GM19463 (cell line): ENCODE results near the gene VSNL1.

Experiments used
- ATAC-seq: cut with Tn5 transposase; IDR thresholded peaks from one replicate; pipeline ENCODE4 v1.9.1; 2021; ENCODE audit warnings: mild to moderate bottlenecking, moderate library complexity; ENCODE audit not compliant: unreplicated experiment

The VSNL1 gene

GRCh38 chr2:17643031-17643615 is 102.6 kb downstream of the VSNL1 start:
- peak; percentile 56 for ATAC-seq

GRCh38 chr2:17644997-17645720 is 104.7 kb downstream of the VSNL1 start:
- ATAC-seq: no peak

GRCh38 chr2:17646081-17646554 is 105.6 kb downstream of the VSNL1 start:
- peak; percentile 73 for ATAC-seq

- ATAC-seq: no peak
Measured at GRCh38 chr2:17646838-17647701, 106.6 kb downstream of the VSNL1 start.

GRCh38 chr2:17648581-17648980 is 108.1 kb downstream of the VSNL1 start:
- ATAC-seq: no peak

GRCh38 chr2:17649026-17649425 is 108.5 kb downstream of the VSNL1 start:
- ATAC-seq: no peak

GRCh38 chr2:17652681-17653394 is 112.3 kb downstream of the VSNL1 start:
- ATAC-seq: no peak

- ATAC-seq: no peak
Measured at GRCh38 chr2:17657759-17658158, 117.3 kb downstream of the VSNL1 start.

- peak; percentile 52 for ATAC-seq
Measured at GRCh38 chr2:17658251-17658843, 117.9 kb downstream of the VSNL1 start.

GRCh38 chr2:17660219-17660618 is 119.7 kb downstream of the VSNL1 start:
- ATAC-seq: no peak

GRCh38 chr2:17661460-17661859 is 121.0 kb downstream of the VSNL1 start:
- ATAC-seq: no peak

GRCh38 chr2:17662723-17663122 is 122.2 kb downstream of the VSNL1 start:
- ATAC-seq: no peak

GRCh38 chr2:17664534-17664933 is 124.0 kb downstream of the VSNL1 start:
- no peak for ATAC-seq

GRCh38 chr2:17667898-17668297 is 127.4 kb downstream of the VSNL1 start:
- ATAC-seq: no peak

- ATAC-seq: no peak
Measured at GRCh38 chr2:17672583-17673317, 132.3 kb downstream of the VSNL1 start.

- ATAC-seq: no peak
Measured at GRCh38 chr2:17674817-17675216, 134.3 kb downstream of the VSNL1 start.

GRCh38 chr2:17680119-17680518 is 139.6 kb downstream of the VSNL1 start:
- ATAC-seq: no peak

GRCh38 chr2:17682098-17682857 is 141.8 kb downstream of the VSNL1 start:
- no peak for ATAC-seq

GRCh38 chr2:17683981-17684380 is 143.5 kb downstream of the VSNL1 start:
- no peak for ATAC-seq
